ENCODE data around the gene ZNF222.
A peak's percentile ranks its signal among the peaks of the same experiment; 100 is the strongest.

Gene ZNF222

DNA sequence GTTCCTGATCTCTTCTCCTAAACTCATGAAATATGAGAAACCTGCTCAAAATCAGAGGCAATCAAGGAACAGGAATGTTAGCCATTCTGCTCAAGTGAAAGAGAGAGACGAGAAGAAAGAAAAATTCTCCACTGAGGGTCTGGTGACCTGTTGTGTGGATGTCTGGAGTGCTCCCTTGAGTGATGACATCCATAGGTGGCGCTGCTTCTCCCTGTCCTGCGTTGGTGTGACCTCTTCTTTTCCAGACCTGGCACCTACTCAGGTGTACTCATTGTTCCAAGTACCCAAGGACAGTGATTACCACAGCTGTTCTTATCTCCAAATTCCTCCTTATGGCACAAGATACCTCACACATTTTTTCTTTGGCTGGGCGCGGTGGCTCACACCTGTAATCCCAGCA is 30.7 kb downstream of the ZNF222 start:
- DNase-seq (ENCODE audit: low read depth) = no peak

DNA sequence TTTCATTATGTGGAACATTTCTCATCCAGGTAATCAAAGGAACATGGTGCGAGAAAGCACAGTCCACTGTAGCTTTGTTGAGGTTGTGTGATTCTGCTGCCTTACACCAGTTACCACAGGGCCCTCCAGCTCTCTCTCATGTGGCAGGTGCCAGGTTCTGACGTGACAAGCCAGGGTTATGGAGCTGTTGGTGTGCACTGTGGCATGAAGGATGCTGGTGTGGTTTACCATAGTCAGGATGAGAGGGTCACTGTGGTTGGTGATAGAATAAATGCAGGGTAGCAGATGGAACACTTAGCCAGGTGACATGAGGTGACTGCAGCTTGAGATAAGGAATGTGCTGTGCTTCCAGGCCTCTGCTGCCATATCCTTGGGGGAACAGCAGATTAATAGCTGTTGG is 34.0 kb downstream of the ZNF222 start:
- DNase-seq (ENCODE audit: low read depth) = no peak

DNA sequence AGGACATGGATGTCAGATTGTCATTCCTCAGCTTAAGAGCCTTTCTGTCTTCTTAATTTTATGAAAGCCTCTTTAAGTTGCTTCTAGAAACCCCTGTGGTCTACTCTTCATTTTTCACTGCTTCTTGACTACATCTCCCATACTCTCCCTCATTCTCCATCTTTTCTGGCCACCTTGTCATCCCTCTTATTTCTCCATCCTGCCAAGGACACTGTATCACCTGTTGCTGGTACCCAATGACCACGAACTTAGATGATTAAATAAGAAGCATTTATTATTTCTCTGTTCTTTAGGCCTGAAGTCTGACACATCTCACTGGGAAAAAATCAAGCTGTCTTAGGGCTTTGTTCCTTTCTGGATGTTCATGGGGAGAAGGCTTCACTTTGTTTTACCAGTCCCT is 35.9 kb downstream of the ZNF222 start:
- no peak for DNase-seq (ENCODE audit: low read depth)

DNA sequence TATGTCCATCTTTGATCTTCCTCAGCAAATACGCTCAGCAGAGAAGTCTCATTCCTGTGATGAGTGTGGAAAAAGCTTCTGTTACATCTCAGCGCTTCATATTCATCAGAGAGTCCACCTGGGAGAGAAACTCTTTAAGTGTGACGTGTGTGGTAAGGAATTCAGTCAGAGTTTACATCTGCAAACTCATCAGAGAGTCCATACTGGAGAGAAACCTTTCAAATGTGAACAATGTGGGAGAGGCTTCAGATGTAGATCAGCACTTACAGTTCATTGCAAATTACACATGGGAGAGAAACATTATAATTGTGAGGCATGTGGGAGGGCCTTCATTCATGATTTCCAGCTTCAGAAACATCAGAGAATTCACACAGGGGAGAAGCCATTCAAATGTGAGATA is 41.1 kb downstream of the ZNF222 start:
- no peak for DNase-seq (ENCODE audit: low read depth)

DNA sequence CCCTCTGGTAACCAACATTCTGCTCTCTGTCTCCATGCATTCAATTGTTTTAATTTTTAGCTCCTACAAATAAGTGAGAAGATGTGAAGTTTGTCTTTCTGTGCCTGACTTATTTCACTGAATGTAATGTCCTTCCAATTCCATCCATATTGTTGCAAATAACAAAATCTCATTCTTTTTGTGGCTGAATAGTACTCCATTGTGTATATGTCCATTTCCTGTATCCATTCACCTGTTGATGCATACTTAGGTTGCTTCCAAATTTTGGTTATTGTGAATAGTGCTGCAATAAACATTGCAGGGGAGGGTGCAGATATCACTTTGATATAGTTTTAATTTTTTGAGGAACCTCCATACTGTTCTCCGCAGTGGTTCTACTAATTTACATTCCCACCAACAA is 44.2 kb downstream of the ZNF222 start:
- no peak for DNase-seq (ENCODE audit: low read depth)

DNA sequence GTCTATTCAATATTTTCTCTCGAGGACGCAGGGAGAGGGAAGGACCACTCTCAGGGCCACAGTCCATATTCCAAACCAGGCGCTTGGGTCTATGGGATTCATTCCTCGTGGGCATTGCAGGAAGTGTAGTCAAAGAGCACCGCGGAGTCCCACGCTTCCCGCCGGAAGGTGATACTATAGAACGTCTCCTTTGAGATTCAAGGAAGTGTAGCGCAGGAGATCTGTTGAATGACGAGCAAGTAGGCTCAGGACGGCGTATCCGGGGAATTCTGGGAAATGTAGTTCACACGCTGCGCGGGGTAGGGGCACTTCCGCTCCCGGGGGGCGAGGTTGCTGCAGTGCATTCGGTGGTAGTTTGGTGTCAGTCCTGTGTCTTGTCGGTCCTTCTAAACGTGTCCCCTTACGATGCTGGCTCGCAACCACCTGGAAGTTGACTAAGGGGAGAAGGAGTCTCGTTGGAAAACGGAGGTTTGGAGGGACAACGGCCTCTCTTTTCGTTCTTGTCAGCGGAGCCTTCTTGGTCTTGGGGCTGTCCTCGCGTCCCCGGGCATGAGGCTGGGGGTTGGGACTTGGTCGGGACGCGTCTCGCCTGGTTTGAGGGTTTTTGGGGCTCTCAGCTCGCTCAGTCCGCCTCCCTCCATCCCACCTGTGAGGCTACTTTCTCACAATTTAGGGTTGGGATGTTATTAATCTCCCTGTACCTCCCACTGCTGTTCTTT is 46.8 kb downstream of the ZNF222 start, which contains the start of gene ZNF284:
ZNF284 (plus strand) TSS at position 336 of the 719 bp plus-strand sequence. CDS start 4,231 bp downstream, outside the sequence.
- DNase-seq (ENCODE audit: low read depth) = peak; percentile 57

DNA sequence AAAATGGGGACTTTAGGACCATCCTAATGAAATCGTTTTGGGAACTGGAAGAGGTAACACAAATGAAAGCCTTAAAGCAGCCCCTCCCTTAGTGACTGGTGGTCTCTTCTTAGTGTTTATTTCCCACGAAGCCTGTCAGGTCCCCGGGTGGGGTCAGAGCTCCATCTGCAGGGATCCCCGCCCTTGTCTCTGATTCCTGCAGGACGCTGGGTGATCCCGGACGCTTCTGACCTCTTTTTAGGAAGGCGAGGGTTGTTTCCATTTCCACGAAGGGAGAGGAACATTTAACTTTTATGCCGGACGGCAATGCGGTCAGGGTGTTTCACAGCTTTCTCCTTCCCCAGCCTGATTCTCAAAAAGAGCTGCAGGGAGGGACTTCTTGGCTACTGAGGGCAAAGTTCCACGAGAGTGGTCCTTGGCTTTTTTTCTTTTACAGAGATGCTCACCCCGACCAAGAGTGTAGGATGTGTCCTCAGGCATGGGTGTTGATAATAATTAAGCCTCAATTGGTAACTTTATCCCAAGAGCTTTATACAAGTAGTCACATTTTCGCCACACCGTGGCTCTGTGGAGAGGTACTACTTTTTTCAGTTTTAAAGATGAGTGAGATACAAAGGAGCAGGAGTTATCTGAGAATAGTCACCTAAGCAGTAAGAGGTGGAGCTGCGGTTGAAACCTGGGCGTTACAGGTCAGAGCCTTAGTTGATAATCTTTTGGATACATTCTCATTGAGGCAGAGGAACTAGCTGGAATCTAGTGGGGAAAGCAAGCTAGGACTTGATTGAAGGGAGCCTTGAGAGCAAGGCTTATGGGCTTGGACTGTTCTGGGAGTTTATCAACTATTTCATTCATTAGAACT is 47.6 kb downstream of the ZNF222 start:
- DNase-seq (ENCODE audit: low read depth) = no peak

DNA sequence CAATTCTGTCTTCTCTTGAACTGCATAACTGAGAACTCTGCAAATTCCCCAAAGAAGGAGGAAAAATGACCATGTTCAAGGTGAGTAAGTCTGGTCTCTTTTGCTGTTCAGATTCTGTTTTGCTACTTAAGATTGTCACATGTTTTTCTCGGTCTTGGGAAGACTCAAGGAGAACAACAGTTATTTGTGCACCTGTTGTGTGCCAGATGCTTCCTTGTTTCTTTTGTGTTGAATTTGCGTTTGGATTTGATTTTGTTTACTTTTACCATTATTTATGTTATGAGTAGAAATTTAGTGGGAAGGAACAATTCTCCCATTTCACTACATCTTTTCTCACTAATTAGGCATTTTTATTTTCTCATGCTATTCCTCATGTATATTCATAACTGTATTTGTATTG is 51.1 kb downstream of the ZNF222 start:
- no peak for DNase-seq (ENCODE audit: low read depth)

Data from non-pigmented ciliary epithelial cell (primary cell).